NCI-H187 (cell line): ENCODE measurements around the gene KCNIP1.

Source experiments
- DNase-seq, 2 experiments: peaks; one replicate each; lab custom pipeline; 2025; lab: John Stamatoyannopoulos, UW

KCNIP1 gene

DNA sequence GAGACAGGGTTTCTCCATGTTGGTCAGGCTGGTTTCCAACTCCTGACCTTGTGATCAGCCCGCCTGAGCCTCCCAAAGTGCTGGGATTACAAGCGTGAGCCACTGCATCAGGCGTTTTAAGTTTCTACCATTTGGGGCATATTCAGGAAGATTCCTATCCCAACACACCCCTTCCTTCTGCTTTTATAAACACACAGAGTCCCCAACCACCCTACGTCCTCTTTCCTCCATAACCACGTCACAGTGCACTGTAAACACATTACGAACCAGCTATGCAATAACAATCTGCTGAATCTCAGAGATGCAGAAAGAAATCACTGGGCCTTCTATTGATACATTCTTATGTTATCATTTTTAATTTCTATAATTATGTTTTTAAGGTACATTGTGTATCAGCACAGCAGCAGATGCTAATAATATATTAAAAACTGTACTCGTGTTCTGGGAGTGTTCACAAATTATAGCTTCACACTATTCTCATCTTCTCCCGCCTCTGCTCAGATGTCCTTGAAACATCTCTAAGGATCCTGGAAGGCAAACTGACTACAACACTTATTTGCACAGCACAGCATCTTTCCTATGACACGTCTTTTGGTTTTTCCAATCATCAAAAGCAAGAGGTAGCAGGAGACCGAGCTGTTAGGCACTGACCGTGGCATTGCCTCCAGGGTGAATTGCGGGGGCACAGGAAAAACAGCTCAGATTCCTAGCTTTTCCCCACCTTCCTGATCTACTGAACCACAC is 60.2 kb downstream of the KCNIP1 start:
- no peak for DNase-seq

DNA sequence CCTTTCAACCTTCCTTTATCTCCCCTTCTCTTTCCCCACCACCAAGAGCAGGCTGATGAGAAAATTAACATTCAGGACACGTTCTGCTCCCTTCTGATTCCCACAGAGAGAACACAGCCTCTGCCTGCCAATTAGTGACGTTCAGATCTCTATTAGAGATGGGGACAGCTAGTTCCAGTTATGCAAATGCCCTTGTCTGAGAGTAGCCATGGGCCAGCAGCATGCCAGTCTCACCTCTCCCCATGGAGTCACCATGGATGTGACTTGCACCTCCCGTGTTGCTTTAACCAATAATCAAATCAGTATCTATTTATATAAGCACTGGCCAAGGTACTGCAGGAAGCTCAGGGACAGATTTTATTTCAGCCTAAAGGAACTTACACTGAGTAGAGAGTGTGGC is 61.3 kb downstream of the KCNIP1 start:
- DNase-seq = no peak

GRCh38 chr5:170569101-170569500 is 65.3 kb downstream of the KCNIP1 start:
- DNase-seq = no peak

- DNase-seq = no peak
Observed at GRCh38 chr5:170570476-170570875, 66.7 kb downstream of the KCNIP1 start.

GRCh38 chr5:170571281-170571731 is 67.5 kb downstream of the KCNIP1 start:
- DNase-seq = no peak

- DNase-seq = no peak
Observed at GRCh38 chr5:170571875-170572852, 68.3 kb downstream of the KCNIP1 start.

- DNase-seq = no peak
Observed at GRCh38 chr5:170573114-170573513, 69.3 kb downstream of the KCNIP1 start.

DNA sequence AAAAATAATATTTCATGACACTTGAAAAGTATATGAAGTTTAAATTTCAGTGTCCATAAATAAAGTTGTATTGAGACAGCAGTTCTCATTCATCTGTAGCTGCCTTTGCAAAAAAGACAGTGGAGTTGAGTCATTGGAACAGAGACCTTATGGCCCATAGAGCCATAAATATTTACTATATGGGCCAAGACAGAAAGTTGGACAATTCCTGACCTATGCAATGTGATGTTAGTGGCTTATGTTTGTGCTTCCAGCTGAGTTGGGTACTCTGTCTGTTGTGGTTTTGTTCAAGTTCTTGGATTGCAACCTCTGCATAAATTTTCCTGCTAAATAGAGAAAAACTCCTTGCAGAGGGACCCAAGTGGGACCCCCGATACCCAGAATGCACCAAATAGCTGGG is 69.8 kb downstream of the KCNIP1 start:
- DNase-seq = no peak

DNA sequence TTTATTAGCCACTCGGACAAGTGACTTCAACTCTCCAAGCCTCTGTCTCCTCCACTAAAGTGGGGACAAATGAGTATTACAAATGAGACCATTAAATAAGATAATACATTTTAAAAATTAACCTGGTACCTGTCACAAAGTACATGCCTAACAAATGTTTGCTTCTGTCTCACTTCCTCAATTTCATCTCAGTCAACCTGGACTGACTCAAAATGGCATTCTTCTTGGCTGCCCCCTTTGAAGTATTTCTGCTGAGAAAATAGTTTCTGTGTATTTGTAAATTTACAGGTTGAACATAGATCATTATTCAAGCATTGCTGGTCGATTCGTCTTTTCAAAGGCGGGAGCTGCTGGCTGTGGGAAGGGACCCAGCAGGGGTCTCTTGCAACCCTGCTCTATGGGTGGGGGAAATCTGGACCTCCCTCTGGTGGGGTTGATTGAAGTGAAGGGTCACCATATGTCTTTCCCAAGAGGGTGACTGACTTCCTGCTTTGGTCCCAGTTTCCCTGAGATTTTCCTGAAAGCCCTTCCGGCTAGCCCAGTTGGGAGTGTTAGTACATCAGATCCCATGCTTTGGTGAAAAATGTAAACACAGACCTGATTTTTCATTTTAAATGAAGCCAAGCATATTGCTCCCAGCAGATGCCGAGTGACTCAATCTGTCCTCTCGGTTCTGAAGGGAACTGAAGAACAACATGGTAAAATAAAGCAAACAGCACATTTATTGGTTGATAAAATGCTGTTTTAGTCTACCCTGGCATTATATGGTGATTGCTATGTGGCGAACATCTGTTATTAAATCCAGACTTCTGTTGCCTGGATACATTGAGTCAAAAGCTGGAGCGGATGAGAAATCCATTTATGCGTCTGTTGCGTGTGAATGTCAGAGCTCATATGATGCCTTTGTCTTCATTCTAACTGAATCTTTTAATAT is 73.0 kb downstream of the KCNIP1 start:
- DNase-seq = no peak

GRCh38 chr5:170579601-170580000 is 75.8 kb downstream of the KCNIP1 start:
- no peak for DNase-seq

GRCh38 chr5:170581211-170581610 is 77.4 kb downstream of the KCNIP1 start:
- DNase-seq = no peak

DNA sequence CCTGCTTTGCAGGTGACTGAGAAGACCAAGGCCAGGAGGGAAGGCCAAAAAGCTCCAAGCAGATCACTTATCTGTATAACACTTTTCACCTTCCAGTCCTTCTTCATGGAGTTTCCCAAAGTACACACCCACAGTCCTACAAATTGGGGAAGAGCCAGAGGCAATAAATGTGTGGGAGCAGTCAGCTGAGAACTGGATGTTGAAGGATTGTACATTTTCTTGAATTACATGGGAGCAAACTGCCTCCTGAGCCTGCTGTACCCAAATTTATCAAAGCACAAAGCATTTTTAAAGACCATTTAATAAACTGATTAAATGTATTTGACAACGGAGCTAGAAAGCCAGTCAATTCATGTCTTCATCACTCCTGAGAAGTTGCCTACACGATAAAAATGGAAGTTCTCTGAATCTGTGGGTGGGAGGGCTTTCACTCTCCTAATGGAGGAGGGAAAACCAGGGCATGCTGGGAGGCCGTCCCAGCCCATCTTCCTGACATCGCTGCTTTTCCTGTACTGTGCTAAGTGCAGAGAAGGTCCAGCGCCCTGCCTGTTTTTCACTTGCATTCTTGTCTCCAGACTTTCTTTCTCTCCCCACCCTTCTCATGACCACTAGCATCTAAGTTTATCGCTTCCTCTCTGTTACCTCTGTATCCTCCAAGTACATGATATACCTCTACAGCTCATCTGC is 79.0 kb downstream of the KCNIP1 start:
- DNase-seq = no peak

DNA sequence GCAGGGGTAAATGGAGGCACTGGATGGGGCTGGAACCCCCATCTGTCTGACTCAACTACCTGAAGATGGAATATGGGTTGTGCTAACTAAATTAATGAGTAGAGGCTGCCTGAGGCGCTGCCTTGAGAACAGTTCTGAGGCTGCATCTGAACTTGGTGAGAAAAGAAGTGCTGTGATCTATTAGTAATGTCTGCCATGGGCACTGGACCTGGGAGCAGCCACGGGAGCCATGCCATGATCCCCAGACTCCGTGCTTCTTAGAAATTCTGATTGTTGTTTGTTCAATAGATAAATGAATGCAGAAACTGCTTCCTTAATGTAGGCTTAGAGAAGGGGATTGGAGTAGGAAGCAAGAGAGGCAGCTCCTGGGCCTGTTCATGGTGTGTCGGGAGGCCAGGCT is 80.2 kb downstream of the KCNIP1 start:
- no peak for DNase-seq

DNA sequence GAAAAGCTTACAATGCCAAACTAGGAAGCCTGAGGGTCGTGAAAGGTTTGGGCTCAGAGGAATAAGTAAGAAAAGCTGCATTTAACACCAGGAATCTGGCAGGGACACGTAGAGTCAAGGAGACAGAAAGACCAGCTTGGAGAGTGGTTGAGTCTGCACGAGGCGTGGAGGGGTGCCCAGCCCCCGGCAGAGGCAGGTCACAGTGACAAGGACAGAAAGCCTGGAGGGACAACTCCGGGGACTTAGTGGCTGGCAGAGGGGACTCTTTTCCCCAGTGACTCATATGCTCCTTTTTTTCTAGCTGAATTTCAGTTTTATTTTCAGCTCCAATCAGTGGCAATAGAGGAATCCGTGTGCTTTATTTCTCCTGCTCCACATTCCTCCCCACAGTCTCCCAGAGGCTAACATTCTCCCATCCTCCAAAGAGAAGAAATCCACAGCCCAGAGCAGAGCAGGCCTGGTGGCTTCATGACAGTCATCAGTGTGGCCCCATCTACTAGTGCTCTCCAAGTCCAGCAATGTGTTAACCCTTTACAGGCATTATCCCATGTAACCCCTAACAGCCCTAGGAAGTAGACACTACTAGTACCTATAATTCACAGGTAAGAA is 80.7 kb downstream of the KCNIP1 start:
- no peak for DNase-seq

DNA sequence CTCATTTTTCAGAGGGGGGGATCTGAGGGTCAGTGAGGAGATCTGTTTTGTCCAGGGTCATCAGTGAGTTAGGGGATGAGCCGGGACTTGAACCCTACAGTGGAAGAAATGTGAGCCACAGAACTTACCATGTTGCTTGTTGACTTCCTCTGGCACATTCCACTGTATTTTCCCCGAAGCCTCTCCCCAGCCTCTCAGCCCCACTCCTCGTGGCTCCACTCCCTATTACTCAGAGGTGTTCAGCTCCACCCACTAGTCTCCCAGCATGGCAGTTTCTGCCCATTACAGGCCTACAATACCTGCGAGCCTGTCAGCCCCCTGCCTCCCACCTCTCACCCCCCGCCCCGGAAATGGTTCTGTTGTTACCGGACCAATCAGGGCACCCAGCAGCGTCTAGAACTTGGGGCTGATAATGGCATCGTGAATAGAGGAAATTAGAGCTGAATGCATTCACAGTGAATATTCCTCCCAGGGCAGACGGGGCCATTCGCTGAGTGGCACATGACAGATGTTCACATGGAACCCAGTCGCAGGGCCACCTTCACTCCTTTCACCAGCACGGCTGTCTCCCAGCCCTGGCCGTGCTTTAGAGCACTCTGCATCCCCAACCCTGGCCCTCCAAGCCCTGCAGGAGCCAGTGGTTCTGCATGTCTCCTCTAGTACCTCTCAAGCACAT is 81.6 kb downstream of the KCNIP1 start:
- DNase-seq = no peak

DNA sequence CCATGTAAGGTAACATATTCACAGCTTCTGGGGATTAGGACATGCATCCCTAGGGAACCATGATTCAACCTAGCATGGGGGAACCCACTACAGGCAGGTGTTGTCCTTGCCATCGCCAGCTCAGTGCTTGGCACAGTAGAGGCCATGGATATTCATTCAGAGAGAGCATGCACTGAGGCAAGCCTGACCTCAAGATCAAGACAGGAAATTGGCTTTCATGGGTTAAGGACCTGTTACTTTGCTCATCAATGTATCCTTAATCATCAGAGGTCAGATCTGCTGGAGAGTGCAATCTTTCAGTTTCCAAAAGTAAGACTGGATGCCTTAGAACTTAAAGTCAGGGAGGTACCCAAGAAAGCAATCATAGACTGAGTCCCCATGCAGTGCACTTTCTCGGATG is 84.0 kb downstream of the KCNIP1 start:
- DNase-seq = no peak

GRCh38 chr5:170589643-170590042 is 85.8 kb downstream of the KCNIP1 start:
- DNase-seq = no peak

GRCh38 chr5:170590566-170590965 is 86.7 kb downstream of the KCNIP1 start:
- DNase-seq = no peak

- no peak for DNase-seq
Observed at GRCh38 chr5:170591054-170591453, 87.2 kb downstream of the KCNIP1 start.

DNA sequence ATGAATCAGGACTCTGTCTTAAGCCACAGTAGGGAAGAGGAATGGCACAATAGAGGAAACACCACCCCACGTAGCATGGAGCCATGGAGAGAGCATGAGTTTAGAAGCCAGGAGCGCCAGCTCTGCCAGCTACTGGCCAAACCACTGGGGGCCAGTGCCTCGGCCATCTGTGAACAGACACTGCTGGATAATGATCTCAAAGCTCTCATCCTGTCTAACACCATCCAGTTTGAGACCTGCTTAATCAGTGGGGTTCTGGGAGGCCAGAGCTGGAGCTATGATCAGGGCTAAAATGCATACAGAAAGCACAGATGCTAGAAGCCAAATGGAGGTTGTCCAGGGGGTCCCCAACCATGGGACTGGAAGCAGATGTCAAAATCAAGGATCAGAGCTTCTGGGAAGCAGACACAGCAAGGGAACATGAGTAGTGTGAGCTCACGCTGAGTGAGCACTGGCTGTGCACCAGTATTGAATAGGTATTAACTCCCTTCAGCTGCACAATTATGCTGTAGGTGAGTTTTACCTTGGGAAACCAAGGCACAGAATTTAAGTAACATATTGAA is 92.7 kb downstream of the KCNIP1 start:
- no peak for DNase-seq
